Psoas muscle (tissue), 8 donors: ENCODE data around the gene SLC16A3. TPM values are rescaled to one million over a fixed set of nuclear protein-coding genes. Genes with fewer than 3 reads are reported as not detected.

Experiments
- ATAC-seq, 4 donors: fragments of 200-7000 bp; cut with Tn5 transposase; one replicate each; pipeline ENCODE4 v1.9.1; 2020; ENCODE audit warnings: moderate library complexity in 3 of 4, mild to moderate bottlenecking in 2 of 4
- DNase-seq, 2 donors: peaks; one replicate each; pipeline ENCODE4 v3.0.0-alpha.2; 2020
- H3K27ac ChIP-seq: fragments of 200-600 bp; one replicate; pipeline ENCODE4 v1.8.0; 2022
- H3K27me3 ChIP-seq, 3 donors: fragments of 200-600 bp in 1 of 3; one replicate each; pipeline versions ENCODE4 v1.6.1 to v1.8.0; 2013 to 2022; ENCODE audit warnings: low read length in 2 of 3, mild to moderate bottlenecking in 2 of 3, moderate library complexity in 1 of 3; ENCODE audit not compliant: insufficient read depth in 3 of 3
- H3K36me3 ChIP-seq, 2 donors: fragments of 200-600 bp in 1 of 2; one replicate each; pipeline versions ENCODE4 v1.6.1 to v1.8.0; 2013 to 2022; ENCODE audit warnings: low read depth in 1 of 2, mild to moderate bottlenecking in 1 of 2, moderate library complexity in 1 of 2; ENCODE audit not compliant: insufficient read depth in 1 of 2
- H3K4me1 ChIP-seq: fragments of 200-600 bp; one replicate; pipeline ENCODE4 v1.8.0; 2022
- H3K4me3 ChIP-seq: fragments of 200-600 bp; one replicate; pipeline ENCODE4 v1.8.0; 2022; ENCODE audit warnings: mild to moderate bottlenecking
- H3K9me3 ChIP-seq: fragments of 200-600 bp; one replicate; pipeline ENCODE4 v1.8.0; 2022
- CTCF ChIP-seq: fragments of 200-600 bp; IDR thresholded peaks from one replicate; pipeline ENCODE4 v1.8.0; 2022; ENCODE audit warnings: antibody characterized with exemption
- WGBS, 3 donors: extraction: QIAGEN DNeasy Blood & Tissue Kit; methylation state at CpG; one replicate each; pipeline versions ENCODE4 v1.1.6 to v1.1.7; 2013; 5-methylcytosine and 5-hydroxymethylcytosine counted together
- intact Hi-C, 2 donors: fragments of 100-400 bp; cut with DNase I; formaldehyde crosslinking; loops; one replicate each; pipeline versions ENCODE4 v1.11.0 to v1.14.2; 2022
- polyA plus RNA-seq, 3 donors: library from polyadenylated mRNA; stranded (reverse); fragments of 200-250 nt; gene quantifications; one replicate each; pipeline ENCODE4 v1.2.3, GENCODE V29; 2013
- total RNA-seq, 4 donors: library from RNA; stranded (reverse); fragmentation: NEBNext Ultra II Directional in 2 of 4; extraction: Animal tissue kit (Norgen Biotek cat#: 25700) in 2 of 4; gene quantifications; one replicate each; pipeline versions ENCODE4 v1.2.1 to v1.2.4, GENCODE V29; 2021 to 2023
- donor health status: healthy with polysubstance abuse.
- donor health status: DM: no; HTN: no; CAD: no; lungs with moderate emphysema.
- donor health status: Bipolar disorder and iron deficiency.
- donor health status: healthy.
- donor health status: DM: yes; HTN: yes; CAD: no.
- donor health status: DM: no; HTN: no; CAD: no.
- donor health status: DM: no; HTN: no; CAD: no.
- donor health status: DM: yes; HTN: yes; CAD: no.

SLC16A3 gene
- total and polyA plus RNA-seq, 7 donors, result 18.6 to 263 (median 118) TPM

GRCh38 chr17:82238472-82239201 lies 9.8 kb downstream of the SLC16A3 start:
- Histone ChIP-seq H3K27me3 (no peaks in the 10 kb centered on the region), H3K4me3 (peak overlapping the region; percentile 32), H3K9me3 (no peaks in the 10 kb centered on the region), H3K36me3 (peaks cover 0 to 31% of the 10 kb centered on the region in 2 donors), H3K27ac (peak overlapping the region; percentile 73), H3K4me1 (peaks cover 92% of the 10 kb centered on the region)
- ATAC-seq, result no peak
- TF ChIP-seq CTCF, result no peak
- peak; percentile 68 to 78 for DNase-seq
- 20 to 47% (median 24%) methylated on average over 33 of the region's 33 CpGs for WGBS, 3 donors
- intact Hi-C loops, result loop anchor here in 1 of 2 donors (5.0 kb wide), 1 partner anchor 34 kb away; the partner anchor contains the start of gene CSNK1D

DNA sequence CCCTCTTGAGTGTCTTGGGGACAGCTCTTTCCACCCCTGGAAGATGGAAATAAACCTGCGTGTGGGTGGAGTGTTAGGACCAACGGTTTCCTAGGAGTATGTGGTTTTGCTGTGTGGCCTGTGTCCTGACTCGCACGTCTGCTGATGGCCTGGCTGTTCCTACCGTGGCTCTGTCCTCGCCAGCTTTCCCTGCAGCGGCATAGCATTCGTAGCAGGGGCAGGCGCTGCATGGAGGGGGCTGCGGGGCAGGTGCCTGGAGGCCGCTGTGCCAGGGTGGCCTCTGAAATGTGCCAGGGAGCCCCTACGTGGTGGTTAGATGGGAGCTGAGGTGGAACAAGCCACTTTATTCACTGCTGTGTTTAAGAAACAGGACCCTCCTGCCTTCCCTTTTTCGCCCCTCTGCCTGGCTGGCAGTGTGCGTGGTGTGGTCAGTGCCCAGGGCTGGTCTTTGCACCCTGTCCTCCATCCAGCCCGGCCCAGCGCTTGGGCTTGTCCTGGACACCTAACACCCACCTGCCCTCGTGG lies 10.6 kb downstream of the SLC16A3 start:
- DNase-seq, result peak in 1 of 2 donors; percentile 15
- intact Hi-C loops, result loop anchor here in 1 of 2 donors (5.0 kb wide), 1 partner anchor 33 kb away; the partner anchor contains the start of gene CSNK1D
- H3K4me1 ChIP-seq, result peaks cover 93% of the 10 kb centered on the region

DNA sequence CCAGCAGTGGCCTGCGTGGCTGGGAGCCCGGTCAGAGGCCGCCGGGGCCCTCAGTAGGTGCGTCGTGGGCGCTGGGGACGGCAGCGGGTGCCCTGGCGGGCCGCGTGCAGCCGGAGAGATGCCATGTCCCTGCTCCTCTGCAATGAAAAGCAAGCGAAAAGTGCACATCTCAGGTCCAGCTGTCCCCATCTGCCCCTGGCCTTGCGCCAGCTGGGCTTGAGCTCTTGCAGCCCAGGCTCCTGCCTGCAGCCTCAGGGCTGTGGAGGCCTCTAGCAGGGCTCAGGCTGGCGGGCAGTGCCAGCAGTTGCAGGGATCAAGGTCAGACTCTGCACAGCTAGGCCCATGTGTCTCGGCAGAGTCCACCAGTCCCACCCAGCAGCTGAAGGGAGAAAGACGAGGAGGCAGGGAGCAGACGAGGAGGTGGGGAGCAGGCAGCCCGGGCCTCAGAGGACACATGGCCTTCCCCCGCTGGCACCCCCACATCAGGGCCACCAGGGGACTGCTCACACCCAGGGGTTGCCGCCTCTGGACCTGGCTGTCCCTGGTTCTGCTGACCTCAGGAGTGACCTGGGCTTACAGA lies 11.2 kb downstream of the SLC16A3 start:
- peaks cover 87% of the 10 kb centered on the region for H3K4me1 ChIP-seq
- DNase-seq (peak; percentile 37 to 67), ATAC-seq (no peak)
- H3K36me3 ChIP-seq, result peaks cover 0 to 44% of the 10 kb centered on the region in 2 donors
- no peaks in the 10 kb centered on the region for H3K27me3 ChIP-seq
- intact Hi-C loops, result loop anchor here in 1 of 2 donors (5.0 kb wide), 1 partner anchor 32 kb away; the partner anchor contains the start of gene CSNK1D
- 26 to 41% (median 34%) methylated on average over 20 to 22 of the region's 22 CpGs for WGBS, 3 donors
- no peaks in the 10 kb centered on the region for H3K9me3 ChIP-seq
- no peak overlapping the region for H3K4me3 ChIP-seq
- TF ChIP-seq CTCF, result no peak
- peak overlapping the region; percentile 73 for H3K27ac ChIP-seq

More for the DNA sequence above, 10.6 kb downstream of the SLC16A3 start:
- Histone ChIP-seq H3K4me3 (no peak overlapping the region), H3K36me3 (peaks cover 0 to 39% of the 10 kb centered on the region in 2 donors), H3K9me3 (no peaks in the 10 kb centered on the region), H3K27ac (peak overlapping the region; percentile 73), H3K27me3 (no peaks in the 10 kb centered on the region)
- no peak for ATAC-seq
- TF ChIP-seq CTCF, result no peak
- WGBS, 3 donors, result 41 to 53% (median 52%) methylated on average over 17 of the region's 17 CpGs

- peak; percentile 14 to 54 for DNase-seq
- TF ChIP-seq CTCF, result no peak
- intact Hi-C loops, result no loop called here
- WGBS, 3 donors, result 48 to 67% (median 49%) methylated on average over 18 to 20 of the region's 20 CpGs
- no peaks in the 10 kb centered on the region for H3K9me3 ChIP-seq
- H3K36me3 ChIP-seq, result peaks cover under 1 to 51% of the 10 kb centered on the region in 2 donors
- peak overlapping the region; percentile 73 for H3K27ac ChIP-seq
- H3K4me1 ChIP-seq, result peaks cover 83% of the 10 kb centered on the region
- H3K27me3 ChIP-seq, result no peaks in the 10 kb centered on the region
- ATAC-seq, result no peak
- H3K4me3 ChIP-seq, result no peak overlapping the region
These were observed 11.8 kb downstream of the SLC16A3 start for GRCh38 chr17:82240506-82241182.
